ENCODE data around the gene BEST4. TPM values are rescaled to one million over a fixed set of nuclear protein-coding genes. Genes with fewer than 3 reads are reported as not detected.

The BEST4 gene
- total and polyA plus RNA-seq, 2 donors (not counting 1 experiment from before 2014, with no cell fraction given): 0.30 to 1.3 TPM

- H3K4me3 Mint-ChIP-seq: peak overlapping the region; percentile 82
- intact Hi-C loops (cut with micrococcal nuclease): loop anchor here (5.0 kb wide), 2 partner anchors 203 to 903 kb away; partner anchors contain the start of genes EIF2B3, GPBP1L1 and TMEM69
- DNase-seq (peak; percentile 56), ATAC-seq (ENCODE audit: low read depth) (peak; percentile 34)
- Histone ChIP-seq H3K4me2 (replicated peaks; ENCODE audit: low read depth, low read length, poor library complexity, severe bottlenecking) (peak overlapping the region; percentile 90), H3K9ac (ENCODE audit: low read length) (peak overlapping the region; percentile 64), H3K4me3 (ENCODE audit: control extremely low read depth in 1 of 5, extremely low read depth in 1 of 5, insufficient read depth in 1 of 5, low read depth in 2 of 5, low read length in 4 of 5) (peak overlapping the region in 4 of 5 experiments; percentile 38 to 69 (median 56)), H3K27me3 (replicated peaks in 1 of 4; ENCODE audit: control extremely low read depth in 1 of 4, control insufficient read depth in 3 of 4, insufficient read depth in 4 of 4, low read length in 3 of 4) (no peaks in the 10 kb centered on the region), H3K4me1 (ENCODE audit: control insufficient read depth in 2 of 2, insufficient read depth in 2 of 2, low read length in 2 of 2) (peaks cover 25 to 34% of the 10 kb centered on the region in 2 donors), H3K27ac (ENCODE audit: low read length in 2 of 2) (peak overlapping the region; percentile 40 to 58), H2AFZ (ENCODE audit: insufficient read depth, low read depth, low read length, poor library complexity, severe bottlenecking) (peak overlapping the region; percentile 85), H3K36me3 (replicated peaks in 1 of 2; ENCODE audit: control extremely low read depth in 1 of 2, control insufficient read depth in 1 of 2, extremely low read depth in 1 of 2, insufficient read depth in 2 of 2, low read length in 1 of 2) (peaks cover 0 to 21% of the 10 kb centered on the region in 2 experiments), H3K79me2 (ENCODE audit: control insufficient read depth, insufficient read depth, low read length) (no peaks in the 10 kb centered on the region), H4K20me1 (ENCODE audit: control insufficient read depth, insufficient read depth, low read length, poor library complexity, severe bottlenecking) (peaks cover 4% of the 10 kb centered on the region), H3K9me3 (ENCODE audit: control extremely low read depth in 1 of 3, control insufficient read depth in 2 of 3, insufficient read depth in 1 of 3, low read length in 2 of 3) (no peaks in the 10 kb centered on the region)
- WGBS (ENCODE audit: insufficient coverage): 9% methylated on average over 67 of the region's 71 CpGs
- ChIA-PET CTCF (interaction anchor here (0.6 to 5.5 kb wide), 13 partner anchors 9 to 705 kb away, joined by 3 to 44 read pairs (median 4); partner anchors contain the start of genes HECTD3, PLK3, RNU5D-1 and RPS8), POLR2A (interaction anchor here (0.6 to 3.1 kb wide), 9 partner anchors 9 to 519 kb away, joined by 3 to 25 read pairs (median 4); partner anchors contain the start of genes PLK3 and RPS8)
- peak overlapping the region; percentile 83 for H3K27ac Mint-ChIP-seq
- peaks cover 35% of the 10 kb centered on the region for H3K4me1 Mint-ChIP-seq
- H3K9me3 Mint-ChIP-seq (ENCODE audit: insufficient read depth): no peaks in the 10 kb centered on the region
- H3K27me3 Mint-ChIP-seq: no peaks in the 10 kb centered on the region
- peak; percentile 17 for TF ChIP-seq CTCF (IDR thresholded peaks at IDR 0.05)
- no peak for TF ChIP-seq EZH2 (IDR thresholded peaks at IDR 0.05; ENCODE audit: borderline replicate concordance, insufficient read depth, low read depth, low read length, poor library complexity, severe bottlenecking)
Measured at GRCh38 chr1:44784094-44785028, 3.6 kb downstream of the BEST4 start.
